Neural cell (in vitro differentiated cells): ENCODE measurements around the gene HDLBP. TPM values are rescaled to one million over a fixed set of nuclear protein-coding genes. Genes with fewer than 3 reads are reported as not detected.

Source experiments
- H2AFZ ChIP-seq: fragments of 200-600, 300-800 bp; sonication (generic), shearing (Covaris generic); 2 replicates; pipeline ENCODE4 v1.6.0; 2014; ENCODE audit warnings: low read depth, mild to moderate bottlenecking, antibody characterized with exemption, low read length, moderate library complexity
- H3F3A ChIP-seq: fragments of 200-600 bp; shearing (Covaris generic); 2 replicates; pipeline ENCODE4 v1.6.1; 2016; ENCODE audit warnings: mild to moderate bottlenecking, moderate library complexity, mixed read lengths, antibody characterized with exemption, low read length; ENCODE audit not compliant: insufficient read depth, poor library complexity, severe bottlenecking
- H3K27ac ChIP-seq: fragments of 200-600, 300-800 bp; sonication (generic), shearing (Covaris generic); 2 replicates; pipeline ENCODE4 v1.5.1; 2014; ENCODE audit warnings: mild to moderate bottlenecking, low read length, moderate library complexity
- H3K27me3 ChIP-seq: fragments of 300-800, 200-600 bp; sonication (generic), shearing (Covaris generic); 2 replicates; pipeline ENCODE4 v1.6.0; 2014; ENCODE audit warnings: mild to moderate bottlenecking, low read depth, low read length, moderate library complexity; ENCODE audit not compliant: insufficient read depth
- H3K36me3 ChIP-seq: fragments of 300-800, 200-600 bp; sonication (generic), shearing (Covaris generic); 2 replicates; pipeline ENCODE4 v1.5.1; 2014; ENCODE audit warnings: mild to moderate bottlenecking, antibody characterized with exemption, low read length, moderate library complexity; ENCODE audit not compliant: insufficient read depth
- H3K4me2 ChIP-seq: fragments of 300-800, 200-600 bp; sonication (generic), shearing (Covaris generic); 2 replicates; pipeline ENCODE4 v1.6.0; 2014; ENCODE audit warnings: mild to moderate bottlenecking, low read length
- H3K4me3 ChIP-seq: fragments of 300-800, 200-600 bp; sonication (generic), shearing (Covaris generic); 2 replicates; pipeline ENCODE4 v1.5.1; 2014; ENCODE audit warnings: mild to moderate bottlenecking, low read length, moderate library complexity
- H3K79me2 ChIP-seq: fragments of 200-600 bp; shearing (Covaris generic); replicated peaks from 2 replicates; pipeline ENCODE4 v1.6.0; 2014; ENCODE audit warnings: mild to moderate bottlenecking, low read length, moderate library complexity; ENCODE audit not compliant: insufficient read depth
- H3K9ac ChIP-seq: fragments of 300-800, 200-600 bp; sonication (generic), shearing (Covaris generic); 2 replicates; pipeline ENCODE4 v1.6.1; 2016; ENCODE audit warnings: mild to moderate bottlenecking, low read length, mixed read lengths
- H3K9me2 ChIP-seq: fragments of 200-600 bp; shearing (Covaris generic); 2 replicates; pipeline ENCODE4 v1.6.1; 2016; ENCODE audit warnings: mild to moderate bottlenecking, low read length, mixed read lengths; ENCODE audit not compliant: insufficient read depth
- H3K9me3 ChIP-seq: fragments of 200-600, 300-800 bp; sonication (generic), shearing (Covaris generic); 2 replicates; pipeline ENCODE4 v1.6.1; 2016; ENCODE audit warnings: mild to moderate bottlenecking, mixed run types, low read length, moderate library complexity, mixed read lengths
- H4K20me1 ChIP-seq: fragments of 200-600 bp; shearing (Covaris generic); 2 replicates; pipeline ENCODE4 v1.6.1; 2016; ENCODE audit warnings: mild to moderate bottlenecking, mixed run types; ENCODE audit not compliant: insufficient read depth
- EP300 ChIP-seq: fragments of 450-650 bp; conservative IDR thresholded peaks from 2 replicates; pipeline ENCODE4 v1.6.1; 2014; ENCODE audit warnings: antibody characterized with exemption, mild to moderate bottlenecking, moderate library complexity; ENCODE audit not compliant: poor library complexity, severe bottlenecking
- EZH2 ChIP-seq: fragments of 200-600, 300-800 bp; shearing (Covaris generic), sonication (generic); IDR thresholded peaks from 2 replicates; pipeline ENCODE4 v1.6.1; 2014; ENCODE audit warnings: antibody characterized with exemption, low read length, borderline replicate concordance, mild to moderate bottlenecking; ENCODE audit not compliant: insufficient read depth, poor library complexity, severe bottlenecking
- MXI1 ChIP-seq: fragments of 450-650 bp; conservative IDR thresholded peaks from 2 replicates; pipeline ENCODE4 v1.6.1; 2014; ENCODE audit warnings: antibody characterized with exemption, mild to moderate bottlenecking; ENCODE audit not compliant: poor library complexity, severe bottlenecking
- POLR2AphosphoS5 ChIP-seq: IDR thresholded peaks from 2 replicates; pipeline ENCODE4 v1.6.1; 2012
- RAD21 ChIP-seq: fragments of 450-650 bp; conservative IDR thresholded peaks from 2 replicates; pipeline ENCODE4 v1.6.1; 2014; ENCODE audit warnings: antibody characterized with exemption, mild to moderate bottlenecking, moderate library complexity
- REST ChIP-seq: IDR thresholded peaks from 2 replicates; pipeline ENCODE4 v1.6.1; 2012; ENCODE audit warnings: borderline replicate concordance
- SMC3 ChIP-seq: fragments of 450-650 bp; conservative IDR thresholded peaks from 2 replicates; pipeline ENCODE4 v1.6.1; 2014; ENCODE audit warnings: antibody characterized with exemption, mild to moderate bottlenecking, moderate library complexity; ENCODE audit not compliant: poor library complexity
- TAF1 ChIP-seq: IDR thresholded peaks from 2 replicates; pipeline ENCODE4 v1.6.1; 2012; ENCODE audit warnings: low read depth
- polyA plus RNA-seq: library from polyadenylated mRNA; depleted of rRNA; stranded (reverse); fragments of >200 nt; gene quantifications from 2 replicates; pipeline ENCODE4 v1.2.3, GENCODE V29; 2014
- TF ChIP-seq, protein P1 (sequence below): fragments of 450-650 bp; IDR thresholded peaks from 2 replicates; pipeline ENCODE4 v1.5.1; 2014; ENCODE audit warnings: antibody characterized with exemption, mild to moderate bottlenecking, moderate library complexity; ENCODE audit not compliant: poor library complexity, severe bottlenecking

The HDLBP gene
- polyA plus RNA-seq, 1 donor from 2014 or later, result 61.9 TPM

DNA sequence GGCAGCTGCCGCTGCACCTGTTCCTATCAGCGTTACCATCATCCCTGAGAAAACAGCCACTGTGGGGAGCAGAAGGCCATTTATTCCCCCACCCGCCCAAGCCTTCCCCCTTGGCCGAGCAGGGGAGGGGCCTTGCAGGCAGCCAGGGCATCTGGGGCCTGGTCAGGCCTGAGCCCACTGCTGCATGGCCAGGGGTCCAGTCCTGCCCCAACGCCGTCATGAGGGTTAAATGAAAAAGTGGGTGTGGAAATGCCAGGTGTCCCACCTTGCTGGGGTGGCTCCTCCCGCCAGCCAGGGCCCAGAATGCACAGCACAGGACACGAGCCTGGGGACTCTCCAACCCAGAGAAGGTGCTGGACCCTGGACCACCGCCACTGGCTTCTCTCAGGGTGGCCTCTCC, 112.8 kb downstream of the HDLBP start:
- Histone ChIP-seq H3K9me2 (no peaks in the 10 kb centered on the region), H4K20me1 (no peaks in the 10 kb centered on the region), H3K9me3 (no peaks in the 10 kb centered on the region), H3K36me3 (no peaks in the 10 kb centered on the region), H3K4me3 (no peak overlapping the region), H3F3A (no peaks in the 10 kb centered on the region), H3K27me3 (no peaks in the 10 kb centered on the region), H3K27ac (no peak overlapping the region), H3K9ac (no peak overlapping the region), H3K79me2 (no peaks in the 10 kb centered on the region), H3K4me2 (no peak overlapping the region), H2AFZ (no peak overlapping the region)
- TF ChIP-seq EP300 (no peak), MXI1 (no peak), REST (no peak), EZH2 (no peak), RAD21 (no peak), TAF1 (no peak), POLR2AphosphoS5 (no peak), SMC3 (no peak)
- TF ChIP-seq, protein P1, sequence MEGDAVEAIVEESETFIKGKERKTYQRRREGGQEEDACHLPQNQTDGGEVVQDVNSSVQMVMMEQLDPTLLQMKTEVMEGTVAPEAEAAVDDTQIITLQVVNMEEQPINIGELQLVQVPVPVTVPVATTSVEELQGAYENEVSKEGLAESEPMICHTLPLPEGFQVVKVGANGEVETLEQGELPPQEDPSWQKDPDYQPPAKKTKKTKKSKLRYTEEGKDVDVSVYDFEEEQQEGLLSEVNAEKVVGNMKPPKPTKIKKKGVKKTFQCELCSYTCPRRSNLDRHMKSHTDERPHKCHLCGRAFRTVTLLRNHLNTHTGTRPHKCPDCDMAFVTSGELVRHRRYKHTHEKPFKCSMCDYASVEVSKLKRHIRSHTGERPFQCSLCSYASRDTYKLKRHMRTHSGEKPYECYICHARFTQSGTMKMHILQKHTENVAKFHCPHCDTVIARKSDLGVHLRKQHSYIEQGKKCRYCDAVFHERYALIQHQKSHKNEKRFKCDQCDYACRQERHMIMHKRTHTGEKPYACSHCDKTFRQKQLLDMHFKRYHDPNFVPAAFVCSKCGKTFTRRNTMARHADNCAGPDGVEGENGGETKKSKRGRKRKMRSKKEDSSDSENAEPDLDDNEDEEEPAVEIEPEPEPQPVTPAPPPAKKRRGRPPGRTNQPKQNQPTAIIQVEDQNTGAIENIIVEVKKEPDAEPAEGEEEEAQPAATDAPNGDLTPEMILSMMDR, result no peak

- no peaks in the 10 kb centered on the region for H3K79me2 ChIP-seq
- H3K4me3 ChIP-seq, result no peak overlapping the region
- H3K9me2 ChIP-seq, result no peaks in the 10 kb centered on the region
- no peak overlapping the region for H3K9ac ChIP-seq
- no peaks in the 10 kb centered on the region for H3K27me3 ChIP-seq
- H2AFZ ChIP-seq, result no peak overlapping the region
- no peak overlapping the region for H3K27ac ChIP-seq
- H3K9me3 ChIP-seq, result no peaks in the 10 kb centered on the region
- no peaks in the 10 kb centered on the region for H3K36me3 ChIP-seq
- no peak overlapping the region for H3K4me2 ChIP-seq
- no peaks in the 10 kb centered on the region for H4K20me1 ChIP-seq
- TF ChIP-seq RAD21, result no peak
- TF ChIP-seq REST, result no peak
- H3F3A ChIP-seq, result no peaks in the 10 kb centered on the region
Observed at GRCh38 chr2:241202268-241202585, 113.2 kb downstream of the HDLBP start.
